ENCODE results near the gene SMAGP. TPM values are rescaled to one million over a fixed set of nuclear protein-coding genes. Genes with fewer than 3 reads are reported as not detected.
A peak's percentile ranks its signal among the peaks of the same experiment; 100 is the strongest.

SMAGP gene
- total and polyA plus RNA-seq, 8 donors = 18.8 to 35.6 (median 23.9) TPM

- H3K4me1 ChIP-seq = peaks cover 16 to 21% of the 10 kb centered on the region in 2 donors
- intact Hi-C loops (cut with DNase I) = no loop called here
- ATAC-seq = peak; percentile 45
Observed at GRCh38 chr12:51218607-51219161, 51.5 kb downstream of the SMAGP start.

GRCh38 chr12:51217968-51218606 lies 52.1 kb downstream of the SMAGP start, which contains the start of gene POU6F1:
Gene POU6F1 (minus strand): TSS chr12:51218062. CDS start chr12:51206836, 11,226 bp downstream.
- DNase-seq = peak; percentile 74 to 94 (median 86)

More at GRCh38 chr12:51218607-51219161, 51.5 kb downstream of the SMAGP start:
- no peaks in the 10 kb centered on the region for H3K36me3 ChIP-seq
- DNase-seq = no peak
- H3K27me3 ChIP-seq = no peaks in the 10 kb centered on the region
- H3K4me3 ChIP-seq = peak overlapping the region; percentile 71 to 77
- H3K27ac ChIP-seq = peak overlapping the region; percentile 93 to 95
- H3K9me3 ChIP-seq = no peaks in the 10 kb centered on the region
- TF ChIP-seq CTCF (IDR thresholded peaks at IDR 0.05) = no peak

GRCh38 chr12:51217133-51217967 lies 52.9 kb downstream of the SMAGP start:
- peak overlapping the region; percentile 71 to 77 for H3K4me3 ChIP-seq
- ATAC-seq (peak; percentile 50), DNase-seq (peak; percentile 24 to 92 (median 61))
- intact Hi-C loops (cut with DNase I) = no loop called here
- H3K27ac ChIP-seq = peak overlapping the region; percentile 93 to 95
- H3K4me1 ChIP-seq = peaks cover 16 to 21% of the 10 kb centered on the region in 2 donors
- no peak for TF ChIP-seq CTCF (IDR thresholded peaks at IDR 0.05)
- H3K36me3 ChIP-seq = no peaks in the 10 kb centered on the region
- H3K9me3 ChIP-seq = no peaks in the 10 kb centered on the region
- H3K27me3 ChIP-seq = no peaks in the 10 kb centered on the region

More at GRCh38 chr12:51217968-51218606, 52.1 kb downstream of the SMAGP start, which contains the start of gene POU6F1:
- peaks cover 16 to 21% of the 10 kb centered on the region in 2 donors for H3K4me1 ChIP-seq
- intact Hi-C loops (cut with DNase I) = no loop called here
- H3K27me3 ChIP-seq = no peaks in the 10 kb centered on the region
- ATAC-seq = peak; percentile 91
- H3K9me3 ChIP-seq = no peaks in the 10 kb centered on the region
- H3K4me3 ChIP-seq = peak within 1 kb of the TSS; percentile 71 to 77
- no peaks in the 10 kb centered on the region for H3K36me3 ChIP-seq
- peak; percentile 48 to 70 for TF ChIP-seq CTCF (IDR thresholded peaks at IDR 0.05)
- peak within 1 kb of the TSS; percentile 93 to 95 for H3K27ac ChIP-seq

- no peak for ATAC-seq
- no peaks in the 10 kb centered on the region for H3K9me3 ChIP-seq
- no peak for DNase-seq
- intact Hi-C loops (cut with DNase I) = no loop called here
- peak overlapping the region; percentile 71 to 77 for H3K4me3 ChIP-seq
- H3K27me3 ChIP-seq = no peaks in the 10 kb centered on the region
- TF ChIP-seq CTCF (IDR thresholded peaks at IDR 0.05) = no peak
- peaks cover 16 to 21% of the 10 kb centered on the region in 2 donors for H3K4me1 ChIP-seq
- H3K27ac ChIP-seq = peak overlapping the region; percentile 93 to 95
- H3K36me3 ChIP-seq = no peaks in the 10 kb centered on the region
Observed at GRCh38 chr12:51216642-51217041, 53.6 kb downstream of the SMAGP start.

All from left lung (tissue), 10 donors.